HUES6 (cell line): ENCODE results near the gene BHLHE23.

Experiments used
- H3K27ac ChIP-seq: 2 replicates; pipeline ENCODE4 v1.7.0; 2013; ENCODE audit warnings: low read depth, mild to moderate bottlenecking, low read length, inconsistent platforms
- H3K27me3 ChIP-seq: 2 replicates; pipeline ENCODE4 v1.6.1; 2013; ENCODE audit warnings: low read length; ENCODE audit not compliant: control insufficient read depth, insufficient read depth
- H3K36me3 ChIP-seq: 2 replicates; pipeline ENCODE4 v1.6.1; 2013; ENCODE audit warnings: low read length; ENCODE audit not compliant: control insufficient read depth, insufficient read depth
- H3K4me1 ChIP-seq: 2 replicates; pipeline ENCODE4 v1.6.1; 2013; ENCODE audit warnings: low read length; ENCODE audit not compliant: control insufficient read depth, insufficient read depth
- H3K4me3 ChIP-seq: 2 replicates; pipeline ENCODE4 v1.5.1; 2013; ENCODE audit warnings: low read depth, low read length
- H3K9ac ChIP-seq: one replicate; pipeline ENCODE4 v1.6.1; 2013; ENCODE audit warnings: mild to moderate bottlenecking, low read length
- H3K9me3 ChIP-seq: 2 replicates; pipeline ENCODE4 v1.6.1; 2013; ENCODE audit warnings: low read depth, low read length; ENCODE audit not compliant: control insufficient read depth, insufficient read depth

The BHLHE23 gene

GRCh38 chr20:62984666-62985443 lies 21.9 kb downstream of the BHLHE23 start:
- H3K27ac ChIP-seq: no peak overlapping the region
- H3K9me3 ChIP-seq: no peaks in the 10 kb centered on the region
- no peak overlapping the region for H3K4me3 ChIP-seq
- peaks cover 26% of the 10 kb centered on the region; the same call in 1 of the 2 replicates for H3K27me3 ChIP-seq
- H3K36me3 ChIP-seq: no peaks in the 10 kb centered on the region
- H3K4me1 ChIP-seq: peaks cover 28% of the 10 kb centered on the region
- H3K9ac ChIP-seq: no peak overlapping the region

GRCh38 chr20:62983210-62983609 lies 23.6 kb downstream of the BHLHE23 start:
- Histone ChIP-seq H3K9ac (no peak overlapping the region), H3K4me1 (peaks cover 35% of the 10 kb centered on the region), H3K4me3 (no peak overlapping the region), H3K27me3 (peaks cover 30% of the 10 kb centered on the region; the same call in 1 of the 2 replicates), H3K27ac (no peak overlapping the region), H3K36me3 (no peaks in the 10 kb centered on the region), H3K9me3 (no peaks in the 10 kb centered on the region)

DNA sequence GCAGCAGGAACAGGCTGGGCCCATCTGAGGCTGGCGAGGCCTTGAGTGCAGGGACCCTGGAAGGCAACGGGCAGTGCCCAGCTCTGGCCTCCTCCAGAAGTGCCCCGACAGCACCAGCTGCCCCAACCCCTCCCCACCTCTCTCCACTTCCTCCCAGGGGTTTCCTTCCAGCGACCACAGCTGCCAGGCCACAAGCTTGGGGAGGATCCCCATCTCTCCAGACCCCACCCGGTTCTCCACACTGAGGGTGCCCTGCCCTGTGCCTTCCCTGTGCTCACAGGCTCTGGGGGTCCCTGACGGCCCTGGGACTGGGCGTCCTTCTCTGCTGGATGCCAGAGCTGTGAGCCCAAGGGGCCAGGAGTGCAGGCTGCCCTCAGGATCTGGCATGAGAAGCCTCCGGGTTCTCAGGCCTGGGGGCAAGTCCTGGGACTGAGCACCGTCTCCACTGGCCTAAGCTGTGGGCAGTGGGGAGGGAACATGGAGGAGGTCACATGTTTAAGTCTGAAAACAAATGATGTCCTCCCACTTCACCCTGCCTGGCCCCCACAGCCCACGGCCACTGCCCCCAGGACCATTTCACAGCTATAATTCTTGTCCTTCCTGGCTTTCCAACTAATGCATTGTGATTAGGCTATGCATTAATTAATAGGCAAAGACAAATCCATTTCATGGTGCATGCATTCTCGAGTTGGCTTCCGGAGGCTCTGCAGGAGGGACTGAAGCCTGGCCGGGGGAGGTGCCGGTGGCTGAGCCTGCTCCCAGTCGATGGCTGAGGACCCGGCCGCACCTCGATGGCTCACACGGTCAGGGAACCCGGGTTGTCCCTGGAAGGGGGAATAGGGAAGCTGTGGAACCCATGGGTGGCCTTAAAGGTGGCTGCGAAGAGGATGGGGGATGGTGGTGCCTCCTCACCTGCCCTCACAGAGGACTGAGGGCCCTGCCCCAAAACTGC lies 24.4 kb downstream of the BHLHE23 start:
- no peak overlapping the region for H3K9ac ChIP-seq
- H3K36me3 ChIP-seq: no peaks in the 10 kb centered on the region
- H3K27me3 ChIP-seq: peaks cover 29% of the 10 kb centered on the region; the same call in 1 of the 2 replicates
- no peaks in the 10 kb centered on the region for H3K9me3 ChIP-seq
- no peak overlapping the region for H3K4me3 ChIP-seq
- peaks cover 35% of the 10 kb centered on the region for H3K4me1 ChIP-seq
- no peak overlapping the region for H3K27ac ChIP-seq

DNA sequence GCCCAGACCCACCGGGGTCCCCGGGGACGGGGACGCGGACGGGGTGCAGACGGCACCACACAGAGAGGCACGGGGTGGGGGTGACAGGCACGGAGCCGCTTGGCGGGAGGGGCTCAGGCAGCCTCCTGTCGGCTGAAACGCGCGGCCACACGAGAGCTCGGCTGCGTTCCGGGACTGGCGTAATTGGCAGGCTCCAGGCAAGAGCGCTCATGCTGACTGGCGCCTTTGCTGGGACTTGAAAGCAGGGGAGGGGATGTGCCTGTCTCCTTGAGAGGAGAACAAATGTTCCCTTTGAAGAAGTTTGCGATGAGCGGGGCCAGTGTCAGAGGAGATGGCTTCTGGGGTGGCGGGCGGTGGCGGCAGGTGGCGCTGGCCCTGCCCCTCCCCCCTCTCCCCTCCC lies 25.8 kb downstream of the BHLHE23 start:
- no peak overlapping the region for H3K27ac ChIP-seq
- H3K4me3 ChIP-seq: no peak overlapping the region
- peaks cover 33% of the 10 kb centered on the region; the same call in 1 of the 2 replicates for H3K27me3 ChIP-seq
- no peaks in the 10 kb centered on the region for H3K36me3 ChIP-seq
- no peak overlapping the region for H3K9ac ChIP-seq
- H3K9me3 ChIP-seq: no peaks in the 10 kb centered on the region
- H3K4me1 ChIP-seq: peaks cover 28% of the 10 kb centered on the region

GRCh38 chr20:62980380-62980960 lies 26.3 kb downstream of the BHLHE23 start:
- no peak overlapping the region for H3K27ac ChIP-seq
- H3K36me3 ChIP-seq: no peaks in the 10 kb centered on the region
- no peaks in the 10 kb centered on the region for H3K9me3 ChIP-seq
- H3K4me3 ChIP-seq: no peak overlapping the region
- H3K27me3 ChIP-seq: peaks cover 38% of the 10 kb centered on the region
- peaks cover 32% of the 10 kb centered on the region for H3K4me1 ChIP-seq
- no peak overlapping the region for H3K9ac ChIP-seq

DNA sequence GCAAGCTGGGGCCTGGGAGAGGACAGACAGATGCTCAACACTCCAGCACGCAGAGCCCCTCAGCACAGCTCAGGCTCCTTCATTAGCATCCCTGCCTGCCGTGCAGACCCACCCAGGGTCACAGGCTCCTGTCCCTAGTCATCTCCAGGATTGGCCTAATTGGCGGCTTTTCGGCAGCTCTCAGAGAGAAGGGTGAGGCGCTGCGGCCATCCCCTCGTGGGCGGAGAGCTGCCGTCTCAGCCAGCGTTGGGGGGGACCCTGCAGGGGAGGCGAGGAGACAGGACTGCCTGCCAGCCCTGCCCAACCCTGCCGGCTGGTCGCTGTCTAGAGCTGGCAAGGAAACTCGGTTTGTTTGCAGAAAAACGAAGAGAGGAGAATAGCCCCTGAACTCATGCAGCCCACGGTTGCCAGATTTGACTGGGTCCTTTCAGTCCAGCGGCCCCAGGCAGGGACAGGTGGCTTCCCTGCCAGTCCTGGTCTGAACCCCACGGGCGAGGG lies 26.8 kb downstream of the BHLHE23 start:
- peaks cover 37% of the 10 kb centered on the region for H3K4me1 ChIP-seq
- no peak overlapping the region for H3K4me3 ChIP-seq
- H3K9ac ChIP-seq: no peak overlapping the region
- no peaks in the 10 kb centered on the region for H3K9me3 ChIP-seq
- no peak overlapping the region for H3K27ac ChIP-seq
- no peaks in the 10 kb centered on the region for H3K36me3 ChIP-seq
- peaks cover 44% of the 10 kb centered on the region for H3K27me3 ChIP-seq

DNA sequence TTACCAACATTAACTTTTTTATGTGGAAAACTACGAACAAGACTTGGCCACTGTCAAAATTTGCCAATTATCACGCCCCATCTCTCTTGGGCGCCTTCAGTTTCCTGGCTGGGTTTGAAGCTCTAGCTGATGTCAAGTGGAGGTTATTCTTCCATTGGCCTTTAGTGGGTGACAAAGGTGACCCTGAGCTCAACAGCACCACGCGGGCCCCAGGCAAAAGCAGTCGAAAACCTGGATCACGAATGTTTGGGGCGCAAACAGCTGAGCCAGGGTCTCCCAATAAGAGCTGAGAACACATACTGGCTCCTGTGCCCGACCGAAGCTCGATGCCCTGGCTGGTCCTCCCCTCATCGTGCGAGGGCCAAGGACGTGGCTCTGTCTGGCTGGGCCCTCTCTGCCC lies 27.5 kb downstream of the BHLHE23 start:
- H3K9ac ChIP-seq: no peak overlapping the region
- H3K9me3 ChIP-seq: no peaks in the 10 kb centered on the region
- peaks cover 41% of the 10 kb centered on the region for H3K4me1 ChIP-seq
- no peak overlapping the region for H3K27ac ChIP-seq
- H3K4me3 ChIP-seq: no peak overlapping the region
- peaks cover 50% of the 10 kb centered on the region for H3K27me3 ChIP-seq
- no peaks in the 10 kb centered on the region for H3K36me3 ChIP-seq

DNA sequence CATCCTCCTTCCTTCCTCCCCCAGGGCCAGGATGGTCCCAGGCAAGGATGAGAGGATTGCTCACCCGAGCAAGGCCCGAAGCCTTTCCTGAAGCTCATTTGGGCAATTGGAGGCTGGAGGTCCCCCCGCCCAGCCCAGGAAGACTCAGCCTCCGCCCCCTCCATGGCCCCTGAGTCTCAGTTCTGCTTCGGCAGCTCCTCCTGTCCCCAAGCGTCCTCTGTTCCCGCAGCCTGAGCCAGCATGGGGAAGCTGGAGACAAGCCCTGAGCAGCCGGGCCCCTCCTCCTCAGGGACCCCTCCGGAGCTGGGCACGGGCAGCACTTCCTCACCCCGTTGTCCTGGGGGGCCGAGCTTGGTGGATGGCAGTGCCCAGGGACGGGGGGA lies 28.2 kb downstream of the BHLHE23 start:
- Histone ChIP-seq H3K4me3 (no peak overlapping the region), H3K36me3 (no peaks in the 10 kb centered on the region), H3K27me3 (peaks cover 57% of the 10 kb centered on the region), H3K9me3 (no peaks in the 10 kb centered on the region), H3K9ac (no peak overlapping the region), H3K4me1 (peaks cover 41% of the 10 kb centered on the region), H3K27ac (no peak overlapping the region)

DNA sequence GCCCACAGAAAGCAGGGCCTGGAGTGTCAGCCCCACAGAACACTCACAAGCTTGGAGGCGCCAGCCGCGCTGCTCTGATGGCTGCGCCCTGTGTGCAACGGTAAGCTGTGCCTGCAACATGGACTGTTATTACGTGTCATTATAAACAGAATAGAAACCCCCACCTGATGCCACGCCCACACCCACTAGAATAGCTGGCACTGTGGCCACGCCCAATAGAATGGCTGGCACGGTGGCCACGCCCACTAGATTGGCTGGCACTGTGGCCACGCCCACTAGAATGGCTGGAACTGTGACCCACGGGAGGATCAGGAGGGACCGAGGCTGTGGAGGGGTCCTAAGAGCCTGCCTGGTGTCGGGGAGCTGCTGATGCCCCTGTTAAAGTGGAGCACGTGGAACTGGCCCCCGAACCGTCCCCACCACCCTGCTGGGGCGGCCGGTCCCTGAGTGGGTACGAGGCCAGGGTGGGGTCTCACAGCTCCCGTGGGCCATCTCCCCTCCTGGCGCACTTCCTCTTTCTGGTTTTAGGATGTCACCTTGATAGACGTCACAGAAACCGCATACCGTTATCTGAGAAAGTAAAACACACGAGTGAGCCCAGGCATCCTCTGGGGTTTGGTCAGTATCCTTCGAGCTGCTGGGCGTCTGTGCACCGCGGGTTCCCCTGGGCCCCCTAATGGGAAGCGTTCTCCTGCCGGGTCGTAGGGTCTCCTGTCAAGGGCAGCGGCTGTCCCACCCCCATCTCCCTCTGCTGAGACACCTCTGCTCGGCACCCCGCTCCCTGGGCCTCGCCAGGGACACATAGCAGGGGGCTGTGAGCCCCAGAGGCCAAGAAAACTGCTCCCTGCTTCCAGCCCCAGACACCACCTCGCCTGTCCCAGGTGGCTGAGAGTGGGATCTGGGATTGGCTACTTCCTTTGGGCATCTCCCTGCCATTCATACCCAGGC lies 28.9 kb downstream of the BHLHE23 start:
- Histone ChIP-seq H3K4me1 (peaks cover 45% of the 10 kb centered on the region), H3K9ac (no peak overlapping the region), H3K27ac (no peak overlapping the region), H3K27me3 (peaks cover 64% of the 10 kb centered on the region), H3K36me3 (no peaks in the 10 kb centered on the region), H3K4me3 (no peak overlapping the region), H3K9me3 (no peaks in the 10 kb centered on the region)

DNA sequence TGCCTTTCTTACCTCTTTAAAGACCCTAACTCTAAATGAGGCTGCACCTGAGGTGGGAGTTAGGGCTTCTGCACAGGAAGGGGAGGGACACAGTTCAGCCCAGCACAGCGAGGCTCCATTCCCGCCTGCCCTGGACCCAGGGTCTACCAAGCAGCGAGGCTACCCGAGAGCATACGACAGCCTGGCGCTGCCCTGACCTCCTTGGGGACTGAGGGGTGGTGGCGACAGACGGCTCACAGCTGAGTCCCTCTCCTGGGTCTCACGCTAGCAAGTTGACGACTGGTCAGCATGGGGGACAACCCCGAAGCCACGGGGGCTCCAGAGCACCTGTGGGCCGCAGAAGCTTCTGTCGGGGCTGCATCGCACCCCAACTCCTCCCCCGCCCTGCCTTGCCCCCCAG lies 29.9 kb downstream of the BHLHE23 start:
- peaks cover 73% of the 10 kb centered on the region for H3K27me3 ChIP-seq
- H3K9ac ChIP-seq: no peak overlapping the region
- no peak overlapping the region for H3K27ac ChIP-seq
- peaks cover 44% of the 10 kb centered on the region for H3K4me1 ChIP-seq
- no peak overlapping the region for H3K4me3 ChIP-seq
- H3K36me3 ChIP-seq: no peaks in the 10 kb centered on the region
- H3K9me3 ChIP-seq: no peaks in the 10 kb centered on the region
